ENCODE data around the gene CELA2B.
"Not testable (repeated sequence)": the region's sequence is repeated elsewhere in the genome, so short reads cannot be mapped to it uniquely, and the experiment has no call there.

CELA2B gene

DNA sequence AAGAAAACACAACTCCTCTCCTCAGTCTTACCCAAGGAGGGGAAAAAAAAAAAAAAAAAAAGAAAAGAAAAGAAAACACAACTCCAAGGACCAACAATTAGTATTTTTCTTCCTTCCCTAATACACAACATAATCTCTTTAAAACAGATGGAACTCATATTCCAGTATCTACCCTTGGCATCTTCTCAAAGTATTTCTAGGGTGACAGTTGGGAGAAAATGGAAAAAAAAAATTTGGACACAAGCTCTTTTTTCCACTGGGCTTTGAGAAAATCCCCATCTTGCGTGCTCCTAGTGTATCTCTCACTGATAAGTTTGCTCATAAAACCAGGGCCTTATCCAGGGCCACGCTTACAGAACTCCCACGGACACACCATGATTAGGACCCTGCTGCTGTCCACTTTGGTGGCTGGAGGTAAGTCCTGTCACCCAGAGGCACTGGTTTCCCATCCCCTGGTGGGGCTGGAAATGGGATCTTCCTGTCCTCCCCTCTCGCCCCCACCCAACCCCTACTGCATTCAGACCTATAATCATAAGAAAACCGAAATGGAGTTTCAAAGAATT, at the start of gene CELA2B:
CELA2B (plus strand) TSS at position 353 of the 563 bp plus-strand sequence; CDS start at position 375, 22 bp downstream.
- DNase-seq, result no peak

DNA sequence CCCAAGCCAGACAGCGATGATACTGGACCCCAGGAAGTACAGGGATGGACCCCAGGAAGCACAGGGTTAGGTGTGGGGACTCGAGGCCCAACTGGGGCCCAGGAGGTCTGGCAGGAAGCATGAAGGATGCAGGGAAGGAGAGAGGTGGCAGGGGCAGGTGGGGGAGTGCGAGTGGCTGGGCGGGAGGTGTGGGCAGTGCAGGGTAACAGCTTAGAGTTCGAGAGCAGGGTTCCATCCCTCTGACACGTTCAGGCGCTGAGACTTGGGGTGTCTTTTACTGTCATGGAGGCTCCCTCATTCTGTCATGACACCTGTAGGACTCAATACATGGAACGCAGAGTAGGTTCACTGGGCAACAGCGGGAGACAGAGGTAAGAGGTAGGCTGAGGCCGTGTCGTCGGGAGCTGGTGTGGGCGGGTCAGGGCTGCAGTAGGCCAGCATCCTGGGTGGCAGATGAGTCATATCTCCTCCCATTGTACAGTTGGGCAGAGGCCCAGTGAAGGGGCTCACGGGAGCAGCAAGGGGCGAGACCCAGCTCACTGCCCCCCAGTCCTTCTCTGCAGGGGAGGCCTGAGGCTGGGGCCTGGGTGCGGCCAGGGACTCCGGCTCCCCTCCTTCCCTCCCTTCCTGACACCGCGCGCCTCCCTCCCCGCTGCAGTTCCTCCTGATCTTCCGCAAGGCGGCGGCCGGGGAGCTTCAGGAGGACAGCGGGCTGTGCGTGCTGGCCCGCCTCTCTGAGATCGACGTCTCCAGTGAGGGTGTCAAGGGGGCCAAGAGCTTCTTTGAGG, 49.2 kb upstream of the CELA2B start:
- no peak for DNase-seq

DNA sequence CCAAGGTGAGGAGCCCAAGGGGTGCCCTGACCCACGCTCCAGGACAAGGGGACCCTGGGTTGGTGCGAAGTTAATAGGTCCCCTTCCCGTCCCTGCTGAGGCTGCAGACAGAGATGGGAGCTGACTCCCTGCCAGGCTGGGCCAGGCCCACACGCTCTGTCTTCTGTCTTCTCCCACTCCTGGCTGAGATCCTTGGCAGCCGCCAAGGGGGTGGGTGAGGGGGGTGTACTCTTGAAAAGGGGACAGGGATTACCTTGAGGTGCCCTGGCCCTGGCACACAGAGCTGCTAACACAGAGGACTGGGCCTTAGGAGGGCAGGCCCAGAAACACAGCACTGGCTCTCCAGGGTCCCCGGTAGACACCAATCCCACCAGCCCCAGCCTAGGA, 48.6 kb upstream of the CELA2B start:
- DNase-seq, result no peak

DNA sequence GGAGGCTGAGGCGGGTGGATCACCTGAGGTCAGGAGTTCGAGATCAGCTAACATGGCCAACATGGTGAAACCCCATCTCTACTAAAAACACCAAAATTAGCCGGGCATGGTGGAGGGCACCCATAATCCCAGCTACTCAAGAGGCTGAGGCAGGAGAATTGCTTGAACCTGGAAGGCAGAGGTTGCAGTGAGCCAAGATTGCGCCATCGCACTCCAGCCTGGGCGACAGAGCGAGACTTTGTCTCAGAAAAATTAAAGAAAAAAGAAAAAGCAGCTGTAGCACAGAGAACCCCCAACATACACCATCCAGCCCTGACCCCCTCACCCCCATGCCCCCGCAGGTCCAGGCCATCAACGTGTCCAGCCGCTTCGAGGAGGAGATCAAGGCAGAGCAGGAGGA, 47.7 kb upstream of the CELA2B start:
- not testable (repeated sequence) for DNase-seq

DNA sequence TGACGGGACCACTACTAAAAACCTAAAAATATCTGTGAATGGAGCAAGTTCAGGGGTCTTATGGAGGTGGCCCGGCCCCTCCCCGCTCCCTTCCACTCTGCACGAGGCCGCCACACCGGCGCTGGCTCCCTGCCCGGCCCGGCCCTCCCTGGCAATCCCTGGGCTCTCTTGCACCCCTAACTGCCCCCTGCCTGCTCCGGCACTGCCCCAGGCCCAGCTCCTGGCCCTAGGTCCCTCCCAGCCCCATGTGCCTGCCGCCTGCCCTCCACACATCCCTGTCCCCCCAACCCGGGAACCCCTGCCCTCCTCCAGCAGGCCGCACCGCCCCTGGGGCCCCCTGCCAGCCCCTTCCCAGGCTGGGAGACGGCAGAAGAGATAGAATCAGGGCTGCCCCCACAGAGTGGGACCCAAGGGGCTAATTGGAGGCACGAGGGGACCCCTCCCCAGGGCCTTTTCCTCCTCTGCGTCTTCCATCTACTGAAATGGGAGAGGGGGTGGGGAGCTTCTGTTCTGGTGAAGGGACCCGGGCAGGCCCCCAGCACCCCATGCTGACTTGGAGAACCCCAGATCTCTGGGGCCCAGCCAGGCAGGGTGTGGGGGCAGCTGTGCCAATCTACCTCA, 47.0 kb upstream of the CELA2B start:
- DNase-seq, result no peak

- peak in 1 of 2 donors; percentile 38 for DNase-seq
Measured at GRCh38 chr1:15429701-15430149, 46.2 kb upstream of the CELA2B start.

GRCh38 chr1:15430787-15431570, 44.9 kb upstream of the CELA2B start:
- peak; percentile 67 to 77 for DNase-seq

DNA sequence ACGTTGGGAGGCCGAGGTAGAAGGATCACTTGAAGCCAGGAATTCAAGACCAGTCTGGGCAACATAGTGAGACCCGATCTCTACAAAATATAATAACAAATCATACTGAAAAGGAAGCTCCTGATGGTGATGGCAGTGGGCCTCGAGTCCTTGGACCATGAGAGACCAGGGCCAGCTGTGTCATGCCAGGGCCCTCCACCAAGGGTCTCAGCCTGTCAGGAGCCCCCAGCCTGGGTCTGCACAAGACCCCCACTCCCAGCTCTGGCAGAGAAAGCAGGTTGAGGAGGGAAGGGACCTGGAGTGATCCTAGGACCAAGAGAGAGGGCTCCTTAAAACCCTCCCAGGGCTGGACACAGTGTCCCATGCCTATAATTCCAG, 44.3 kb upstream of the CELA2B start:
- DNase-seq, result no peak

- no peak for DNase-seq
Measured at GRCh38 chr1:15432324-15432723, 43.6 kb upstream of the CELA2B start.

DNA sequence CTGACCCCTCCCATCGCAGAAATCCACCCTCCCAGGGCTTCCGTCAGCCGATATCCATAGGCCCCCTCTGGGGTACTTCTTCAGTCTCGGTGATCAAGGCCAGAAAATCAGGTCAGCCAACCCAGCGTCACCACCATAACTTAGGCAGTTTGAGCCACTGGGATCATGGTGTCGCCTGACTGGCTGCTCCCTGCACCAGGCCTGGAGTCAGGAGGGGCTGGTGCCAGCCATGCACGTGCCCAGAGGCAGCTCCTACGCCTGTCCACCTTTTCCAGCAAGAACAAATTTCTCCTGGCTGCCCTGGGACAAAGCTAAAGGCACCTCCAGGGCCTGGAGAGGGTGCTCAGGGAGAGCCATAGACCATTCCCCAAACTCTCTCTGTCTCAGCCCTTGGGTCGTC, 42.4 kb upstream of the CELA2B start:
- no peak for DNase-seq

GRCh38 chr1:15434739-15435138, 41.2 kb upstream of the CELA2B start:
- not testable (repeated sequence) for DNase-seq

GRCh38 chr1:15435239-15436077, 40.4 kb upstream of the CELA2B start:
- DNase-seq, result no peak

DNA sequence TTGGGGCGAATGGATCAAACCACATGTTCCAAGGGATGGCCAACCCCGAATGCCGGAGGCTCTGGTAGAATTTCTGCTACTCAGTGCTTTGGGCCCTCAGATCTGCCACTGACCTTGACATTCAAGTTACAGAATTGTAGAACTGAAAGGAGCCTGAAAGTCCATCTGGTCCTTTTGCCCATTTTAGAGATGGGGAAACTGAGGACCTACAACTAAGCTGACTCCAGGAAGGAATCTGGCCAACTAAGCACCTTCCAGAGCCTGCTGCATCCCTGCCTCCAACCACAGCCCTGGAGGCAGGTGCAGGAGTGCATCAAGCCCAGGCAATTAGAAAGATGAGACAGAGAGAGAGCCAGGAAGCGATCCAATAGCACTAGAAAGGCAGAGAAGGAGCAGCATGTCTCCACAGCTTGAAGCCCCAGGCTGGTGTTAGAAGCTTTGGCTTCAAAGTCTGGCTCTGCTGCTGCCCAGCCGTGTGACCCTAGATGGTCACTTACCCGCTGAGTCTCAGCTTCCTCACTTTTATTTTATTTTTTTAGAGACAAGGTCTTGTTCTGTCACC, 38.9 kb upstream of the CELA2B start:
- no peak for DNase-seq

GRCh38 chr1:15439325-15439724, 36.6 kb upstream of the CELA2B start:
- no peak for DNase-seq

DNA sequence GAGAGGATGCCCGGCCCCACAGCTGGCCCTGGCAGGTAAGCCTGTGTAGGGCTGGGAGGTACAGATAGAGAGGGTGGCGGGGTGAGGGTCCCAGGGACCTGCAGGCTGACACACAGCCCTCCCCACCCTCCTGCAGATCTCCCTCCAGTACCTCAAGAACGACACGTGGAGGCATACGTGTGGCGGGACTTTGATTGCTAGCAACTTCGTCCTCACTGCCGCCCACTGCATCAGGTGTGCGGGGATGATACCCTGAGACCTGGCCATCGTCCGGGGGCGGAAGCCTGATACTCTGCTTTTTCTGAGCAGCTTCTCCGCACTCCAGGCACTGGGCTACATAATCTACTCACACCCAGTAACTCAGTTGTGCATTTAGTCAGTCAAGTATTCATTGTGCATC, 35.5 kb upstream of the CELA2B start:
- no peak for DNase-seq

DNA sequence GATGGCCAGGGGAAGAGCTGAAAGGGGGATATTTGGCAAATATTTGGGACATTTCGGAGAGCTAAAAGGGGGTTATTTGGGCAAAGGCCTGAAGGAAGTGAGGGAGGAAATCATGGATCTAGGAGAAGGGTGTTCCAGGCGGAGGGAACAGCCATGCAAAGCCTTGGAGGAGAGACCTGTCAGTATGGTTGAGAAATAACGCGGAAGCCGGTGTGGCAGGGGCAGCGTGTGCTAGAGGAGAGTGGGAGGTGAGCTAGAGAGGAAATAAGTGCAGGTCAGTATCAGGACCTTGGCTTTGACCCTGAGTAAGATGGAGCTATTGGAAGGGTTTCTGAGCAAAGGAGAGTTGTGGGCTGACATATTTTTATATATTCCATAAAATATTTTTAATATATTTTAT, 34.7 kb upstream of the CELA2B start:
- DNase-seq, result no peak

- no peak for DNase-seq
Measured at GRCh38 chr1:15442119-15442518, 33.8 kb upstream of the CELA2B start.

DNA sequence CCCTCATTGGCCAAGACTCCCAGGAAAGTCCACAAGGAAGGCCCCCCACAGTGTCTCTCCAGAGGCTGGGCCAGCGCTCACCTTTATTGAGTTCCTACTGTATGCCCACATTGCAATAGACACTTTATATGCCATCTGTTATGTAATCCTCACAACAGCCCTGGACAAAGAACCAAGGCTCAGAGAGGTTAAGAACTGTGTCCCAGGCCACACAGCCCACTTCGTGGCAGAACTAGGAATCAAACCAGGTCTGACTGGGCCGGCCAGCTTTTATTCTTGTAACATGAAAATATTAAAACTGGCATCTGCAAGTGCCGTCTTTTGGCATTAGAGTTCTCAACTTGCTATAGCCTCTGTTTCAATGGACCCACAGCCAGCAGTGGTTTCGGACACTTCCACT, 33.1 kb upstream of the CELA2B start:
- DNase-seq, result no peak

DNA sequence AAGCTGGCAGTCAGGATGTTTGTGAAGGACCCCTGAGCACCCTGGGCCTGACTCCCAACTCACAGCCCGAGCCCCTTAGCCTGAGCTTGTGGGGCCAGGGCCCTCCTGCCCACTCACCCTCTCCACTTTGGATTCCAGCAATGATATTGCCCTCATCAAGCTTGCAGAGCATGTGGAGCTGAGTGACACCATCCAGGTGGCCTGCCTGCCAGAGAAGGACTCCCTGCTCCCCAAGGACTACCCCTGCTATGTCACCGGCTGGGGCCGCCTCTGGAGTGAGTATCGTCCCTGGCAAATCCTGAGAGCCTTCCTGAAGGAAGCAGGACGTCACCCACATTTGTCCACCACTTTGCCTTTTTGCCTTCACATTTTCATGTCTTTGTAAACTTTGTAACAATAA, 32.6 kb upstream of the CELA2B start:
- no peak for DNase-seq

- no peak for DNase-seq
Measured at GRCh38 chr1:15444468-15445389, 31.2 kb upstream of the CELA2B start.

All from CD4-positive, alpha-beta T cell treated with Interferon alpha-2 for 1 hour (primary cell).